Right atrium auricular region (tissue), 2 donors: Measurements from ENCODE around the gene ZBTB7A. TPM values are rescaled to one million over a fixed set of nuclear protein-coding genes. Genes with fewer than 3 reads are reported as not detected.
A peak's percentile ranks its signal among the peaks of the same experiment; 100 is the strongest.

Experiments
- DNase-seq: peaks from one replicate; pipeline ENCODE4 v3.0.0-alpha.2; 2019; ENCODE audit warnings: low spot score
- H3K27ac ChIP-seq, 2 donors: fragments of 200-600 bp; sonication (generic); 1 replicate in 1 of 2; 2 replicates in 1 of 2; pipeline ENCODE4 v1.5.1; 2016 to 2019
- H3K27me3 ChIP-seq, 2 donors: fragments of 200-600 bp; sonication (generic); one replicate each; pipeline versions ENCODE4 v1.5.1 to v1.6.0; 2017 to 2019
- H3K36me3 ChIP-seq: fragments of 200-600 bp; sonication (generic); one replicate; pipeline ENCODE4 v1.5.1; 2016
- H3K4me1 ChIP-seq, 2 donors: fragments of 200-600 bp; sonication (generic); one replicate each; pipeline versions ENCODE4 v1.5.1 to v1.6.0; 2017 to 2019
- H3K4me3 ChIP-seq, 2 donors: fragments of 200-600 bp; sonication (generic); 1 replicate in 1 of 2; 2 replicates in 1 of 2; pipeline ENCODE4 v1.5.1; 2017 to 2019; ENCODE audit warnings: mild to moderate bottlenecking in 1 of 2, moderate library complexity in 1 of 2
- H3K9me3 ChIP-seq, 2 donors: fragments of 200-600 bp; sonication (generic); one replicate each; pipeline ENCODE4 v1.5.1; 2019
- total RNA-seq, 2 donors: library from RNA; depleted of rRNA; stranded (reverse); fragments of >200 nt; gene quantifications; one replicate each; pipeline ENCODE4 v1.1.0, GENCODE V29; 2016
- TF ChIP-seq, protein P1 (sequence below), 2 donors: fragments of 200-600 bp; sonication (generic); IDR thresholded peaks; one replicate each; pipeline ENCODE4 v1.5.1; 2019; ENCODE audit warnings: antibody characterized with exemption in 2 of 2

The ZBTB7A gene
- total RNA-seq: 10 to 100 TPM; 33.8 to 50.0 TPM

DNA sequence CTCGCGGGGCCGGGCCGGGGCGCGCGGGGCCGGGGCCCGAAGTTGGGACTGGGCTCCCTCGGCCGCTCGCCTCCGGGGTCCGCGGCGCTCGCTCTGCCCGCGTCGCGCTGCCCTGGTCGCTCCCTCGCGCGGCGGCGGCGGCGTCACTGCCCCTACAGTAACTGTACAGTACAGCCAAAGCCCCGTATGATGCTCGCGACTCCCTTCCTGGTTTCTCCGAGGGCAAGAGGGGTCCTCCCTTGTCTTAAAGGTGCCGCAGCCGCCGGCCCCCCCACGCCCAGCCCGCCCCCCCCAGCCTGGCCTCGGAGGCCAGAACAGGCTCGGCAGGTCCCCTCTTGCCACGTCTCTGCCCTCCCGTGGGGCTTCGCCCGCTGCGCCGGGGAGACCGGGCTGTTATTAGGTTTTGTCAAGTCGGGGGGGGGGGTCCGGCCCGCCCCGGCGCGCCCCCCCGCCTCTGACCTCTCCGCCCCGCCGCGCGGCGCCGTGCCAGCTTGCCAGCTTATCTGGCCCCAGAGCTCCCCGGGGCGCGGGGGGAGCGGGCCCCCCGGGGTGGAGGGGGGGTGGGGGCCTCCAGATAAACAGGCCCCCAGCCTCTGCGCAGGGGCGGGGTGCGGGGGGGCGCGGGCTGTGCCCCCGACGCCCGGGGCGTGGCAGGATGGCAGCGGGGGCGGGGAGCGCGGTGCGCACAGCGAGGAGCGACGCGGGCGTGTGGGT lies at the start of gene ZBTB7A:
Gene ZBTB7A, minus strand, starts transcription at position 218 of the 714 bp plus-strand sequence. CDS start 11,667 bp downstream, outside the sequence.
- Histone ChIP-seq H3K9me3 (no peaks in the 10 kb centered on the region), H3K27me3 (no peaks in the 10 kb centered on the region), H3K36me3 (peaks cover 10% of the 10 kb centered on the region), H3K4me1 (peaks cover 0 to 39% of the 10 kb centered on the region in 2 donors), H3K4me3 (peak within 1 kb of the TSS; percentile 98 to 100), H3K27ac (peak within 1 kb of the TSS; percentile 97 to 99)
- TF ChIP-seq, protein P1, sequence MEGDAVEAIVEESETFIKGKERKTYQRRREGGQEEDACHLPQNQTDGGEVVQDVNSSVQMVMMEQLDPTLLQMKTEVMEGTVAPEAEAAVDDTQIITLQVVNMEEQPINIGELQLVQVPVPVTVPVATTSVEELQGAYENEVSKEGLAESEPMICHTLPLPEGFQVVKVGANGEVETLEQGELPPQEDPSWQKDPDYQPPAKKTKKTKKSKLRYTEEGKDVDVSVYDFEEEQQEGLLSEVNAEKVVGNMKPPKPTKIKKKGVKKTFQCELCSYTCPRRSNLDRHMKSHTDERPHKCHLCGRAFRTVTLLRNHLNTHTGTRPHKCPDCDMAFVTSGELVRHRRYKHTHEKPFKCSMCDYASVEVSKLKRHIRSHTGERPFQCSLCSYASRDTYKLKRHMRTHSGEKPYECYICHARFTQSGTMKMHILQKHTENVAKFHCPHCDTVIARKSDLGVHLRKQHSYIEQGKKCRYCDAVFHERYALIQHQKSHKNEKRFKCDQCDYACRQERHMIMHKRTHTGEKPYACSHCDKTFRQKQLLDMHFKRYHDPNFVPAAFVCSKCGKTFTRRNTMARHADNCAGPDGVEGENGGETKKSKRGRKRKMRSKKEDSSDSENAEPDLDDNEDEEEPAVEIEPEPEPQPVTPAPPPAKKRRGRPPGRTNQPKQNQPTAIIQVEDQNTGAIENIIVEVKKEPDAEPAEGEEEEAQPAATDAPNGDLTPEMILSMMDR (IDR thresholded peaks at IDR 0.05): no peak
- DNase-seq: peak; percentile 90

DNA sequence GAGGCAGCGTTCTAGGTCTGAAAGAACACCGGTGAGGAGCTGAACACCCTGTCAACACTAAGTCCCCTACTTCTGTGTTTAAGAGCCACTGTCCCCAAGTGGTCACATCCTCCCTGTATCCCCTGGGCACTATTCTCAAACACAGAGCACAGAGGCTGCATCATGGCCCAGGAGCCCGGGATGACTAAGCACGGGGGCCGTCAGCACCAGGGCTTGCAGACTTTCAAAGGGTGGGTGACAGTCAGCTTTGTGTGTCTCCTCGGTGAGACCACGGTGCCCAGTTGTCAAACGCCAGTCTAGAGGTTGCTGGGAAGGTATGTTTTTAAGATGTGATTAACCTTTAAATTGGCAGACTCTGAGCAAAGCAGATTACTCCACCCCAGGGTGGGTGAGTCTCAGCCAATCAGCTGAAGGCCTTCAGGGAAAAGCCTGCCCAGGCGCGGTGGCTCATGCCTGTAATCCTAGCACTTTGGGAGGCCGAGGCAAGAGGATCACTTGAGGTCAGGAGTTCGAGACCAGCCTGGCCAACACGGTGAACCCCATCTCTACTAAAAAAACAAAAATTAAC lies 49.2 kb upstream of the ZBTB7A start:
- peaks cover 0 to 45% of the 10 kb centered on the region in 2 donors for H3K4me1 ChIP-seq
- TF ChIP-seq, protein P1 (IDR thresholded peaks at IDR 0.05): no peak
- peak overlapping the region; percentile 6 to 53 for H3K27ac ChIP-seq
- H3K27me3 ChIP-seq: no peaks in the 10 kb centered on the region
- DNase-seq: no peak
- H3K36me3 ChIP-seq: peaks cover 20% of the 10 kb centered on the region
- no peak overlapping the region for H3K4me3 ChIP-seq
- H3K9me3 ChIP-seq: no peaks in the 10 kb centered on the region

DNA sequence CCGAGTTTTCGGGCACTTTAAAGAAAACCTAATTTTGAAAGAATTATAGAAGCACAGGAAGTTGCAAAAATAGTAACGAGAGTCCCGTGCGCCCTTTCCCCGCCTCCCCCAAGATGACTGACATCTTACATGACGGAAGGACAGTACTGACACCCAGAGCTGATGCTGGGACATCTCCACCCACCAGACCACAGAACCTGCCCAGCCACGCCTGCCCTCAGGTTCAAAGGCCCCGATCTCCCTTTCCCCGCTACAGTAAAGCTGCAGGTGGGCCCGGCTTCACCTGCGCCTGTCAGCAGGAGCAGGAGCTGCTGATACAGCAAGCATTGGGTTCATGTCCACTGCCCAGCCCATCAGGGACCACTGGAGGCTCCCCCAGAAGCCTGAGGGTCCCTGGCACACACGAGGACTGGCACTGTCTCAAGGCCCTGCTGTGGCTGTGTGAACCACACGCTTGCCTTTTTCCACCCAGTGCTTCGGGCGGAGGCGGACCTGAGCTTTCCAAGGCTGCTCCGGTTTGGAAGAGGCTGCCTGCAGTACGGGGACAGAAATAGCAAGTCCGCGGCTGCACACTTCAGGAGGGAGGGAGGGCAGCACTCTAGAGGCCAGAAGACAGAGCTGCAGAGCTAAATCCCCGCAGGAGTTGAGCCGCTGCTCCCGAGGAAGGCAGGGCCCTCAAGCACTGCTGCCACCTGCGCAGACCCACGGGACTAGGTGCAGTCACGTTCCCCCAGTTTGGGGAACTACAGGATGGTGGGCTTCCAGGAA lies 48.5 kb upstream of the ZBTB7A start:
- Histone ChIP-seq H3K27ac (peak overlapping the region; percentile 6 to 53), H3K9me3 (no peaks in the 10 kb centered on the region), H3K4me1 (peaks cover 0 to 41% of the 10 kb centered on the region in 2 donors), H3K27me3 (no peaks in the 10 kb centered on the region), H3K36me3 (peaks cover 27% of the 10 kb centered on the region), H3K4me3 (no peak overlapping the region)
- TF ChIP-seq, protein P1 (IDR thresholded peaks at IDR 0.05): no peak
- no peak for DNase-seq

DNA sequence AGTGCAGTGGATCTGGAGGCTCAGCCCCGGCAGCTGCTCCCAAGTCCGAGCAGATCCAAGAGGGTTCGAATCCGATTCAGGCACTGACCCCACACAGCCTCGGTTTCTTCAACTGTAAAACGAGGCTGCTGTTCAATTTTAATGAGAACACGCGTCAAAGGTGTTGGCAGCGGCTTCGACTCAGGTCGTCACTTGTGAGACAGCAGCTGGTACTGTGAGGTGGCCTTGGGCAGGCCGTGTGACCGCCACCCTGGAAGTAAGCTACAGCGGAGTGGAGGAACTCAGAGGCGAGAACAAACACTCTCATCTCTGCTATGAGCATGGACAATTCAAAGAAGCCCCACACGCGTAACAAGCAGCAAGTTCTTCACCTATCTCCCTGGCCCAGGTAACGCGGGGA lies 47.5 kb upstream of the ZBTB7A start:
- H3K4me3 ChIP-seq: no peak overlapping the region
- TF ChIP-seq, protein P1 (IDR thresholded peaks at IDR 0.05): no peak
- H3K4me1 ChIP-seq: peaks cover 0 to 41% of the 10 kb centered on the region in 2 donors
- H3K36me3 ChIP-seq: peaks cover 37% of the 10 kb centered on the region
- H3K9me3 ChIP-seq: no peaks in the 10 kb centered on the region
- no peak for DNase-seq
- no peaks in the 10 kb centered on the region for H3K27me3 ChIP-seq
- H3K27ac ChIP-seq: peak overlapping the region in 1 of 2 donors; percentile 51

DNA sequence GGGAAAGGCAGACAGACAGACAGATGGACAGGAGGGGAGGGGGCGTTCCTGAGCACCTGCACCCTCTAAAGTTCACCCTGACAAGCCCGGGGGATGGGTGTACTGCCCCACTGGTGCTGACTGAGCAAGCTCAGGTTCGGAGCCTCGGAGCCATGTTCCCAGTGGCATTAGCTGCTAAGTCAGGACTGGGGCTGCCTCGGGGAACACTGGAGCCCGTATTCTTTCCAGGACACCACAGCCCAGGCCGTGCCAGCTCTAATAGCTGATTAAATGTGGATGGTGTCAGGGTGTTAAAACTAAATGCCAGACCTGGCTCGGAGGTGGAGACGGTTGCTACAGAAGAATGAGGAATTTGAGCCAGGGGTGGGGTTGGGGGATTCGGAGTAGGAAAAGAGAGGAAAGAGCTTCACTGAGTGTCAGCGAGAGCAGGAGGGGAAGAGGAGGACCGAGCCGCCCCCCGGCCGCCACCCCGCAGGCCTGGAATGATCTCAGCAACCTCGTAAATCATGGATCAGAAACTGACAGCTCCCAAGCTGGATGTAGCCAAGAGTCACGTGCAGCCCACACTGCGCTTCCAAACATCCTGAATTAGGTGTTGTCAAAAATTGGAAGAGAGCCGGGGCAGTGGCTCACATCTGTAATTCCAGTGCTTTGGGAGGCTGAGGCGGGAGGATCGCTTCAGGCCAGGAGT lies 46.8 kb upstream of the ZBTB7A start:
- Histone ChIP-seq H3K4me3 (no peak overlapping the region), H3K9me3 (no peaks in the 10 kb centered on the region), H3K4me1 (peaks cover 0 to 41% of the 10 kb centered on the region in 2 donors), H3K36me3 (peaks cover 44% of the 10 kb centered on the region), H3K27ac (peak overlapping the region; percentile 51 to 56), H3K27me3 (no peaks in the 10 kb centered on the region)
- DNase-seq: no peak
- TF ChIP-seq, protein P1 (IDR thresholded peaks at IDR 0.05): no peak
